ENCODE data around the gene ACP7.

DNA sequence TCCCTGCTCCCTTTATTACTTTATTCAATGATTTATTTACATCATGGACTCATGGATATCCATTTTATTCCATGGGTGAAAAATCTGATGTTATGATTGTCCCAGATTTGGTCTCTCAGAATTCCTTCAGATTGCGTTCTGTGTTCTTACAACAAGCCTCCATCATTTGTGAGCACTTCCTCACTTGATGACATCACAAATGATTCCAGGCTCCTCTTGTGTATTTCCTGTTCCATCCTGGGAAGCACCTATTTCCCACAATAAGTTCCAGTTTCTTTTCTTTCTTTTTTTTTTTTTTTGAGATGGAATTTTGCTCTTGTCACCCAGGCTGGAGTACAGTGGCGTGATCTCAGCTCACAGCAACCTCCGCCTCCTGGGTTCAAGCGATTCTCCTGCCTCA is 6.7 kb downstream of the ACP7 start:
- no peak for TF ChIP-seq POLR2A (IDR thresholded peaks at IDR 0.05)
- TF ChIP-seq, protein P1, sequence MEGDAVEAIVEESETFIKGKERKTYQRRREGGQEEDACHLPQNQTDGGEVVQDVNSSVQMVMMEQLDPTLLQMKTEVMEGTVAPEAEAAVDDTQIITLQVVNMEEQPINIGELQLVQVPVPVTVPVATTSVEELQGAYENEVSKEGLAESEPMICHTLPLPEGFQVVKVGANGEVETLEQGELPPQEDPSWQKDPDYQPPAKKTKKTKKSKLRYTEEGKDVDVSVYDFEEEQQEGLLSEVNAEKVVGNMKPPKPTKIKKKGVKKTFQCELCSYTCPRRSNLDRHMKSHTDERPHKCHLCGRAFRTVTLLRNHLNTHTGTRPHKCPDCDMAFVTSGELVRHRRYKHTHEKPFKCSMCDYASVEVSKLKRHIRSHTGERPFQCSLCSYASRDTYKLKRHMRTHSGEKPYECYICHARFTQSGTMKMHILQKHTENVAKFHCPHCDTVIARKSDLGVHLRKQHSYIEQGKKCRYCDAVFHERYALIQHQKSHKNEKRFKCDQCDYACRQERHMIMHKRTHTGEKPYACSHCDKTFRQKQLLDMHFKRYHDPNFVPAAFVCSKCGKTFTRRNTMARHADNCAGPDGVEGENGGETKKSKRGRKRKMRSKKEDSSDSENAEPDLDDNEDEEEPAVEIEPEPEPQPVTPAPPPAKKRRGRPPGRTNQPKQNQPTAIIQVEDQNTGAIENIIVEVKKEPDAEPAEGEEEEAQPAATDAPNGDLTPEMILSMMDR (IDR thresholded peaks at IDR 0.05): no peak

Measured in adrenal gland (tissue), 5 donors.